Measurements from ENCODE around the gene KCNMB2.

The KCNMB2 gene

GRCh38 chr3:178586076-178586475, 49.8 kb downstream of the KCNMB2 start:
- no peak for DNase-seq (ENCODE audit: low read depth)
- TF ChIP-seq CTCF (IDR thresholded peaks at IDR 0.05; ENCODE audit: control insufficient read depth, extremely low read depth, insufficient read depth): no peak
- H3K4me3 ChIP-seq (ENCODE audit: low read depth, low read length): no peak overlapping the region

- no peak overlapping the region for H3K4me3 ChIP-seq (ENCODE audit: low read depth, low read length)
- no peak for DNase-seq (ENCODE audit: low read depth)
- no peak for TF ChIP-seq CTCF (IDR thresholded peaks at IDR 0.05; ENCODE audit: control insufficient read depth, extremely low read depth, insufficient read depth)
These were observed 52.4 kb downstream of the KCNMB2 start for GRCh38 chr3:178588628-178589027.

GRCh38 chr3:178593786-178594185, 57.5 kb downstream of the KCNMB2 start:
- no peak for TF ChIP-seq CTCF (IDR thresholded peaks at IDR 0.05; ENCODE audit: control insufficient read depth, extremely low read depth, insufficient read depth)
- DNase-seq (ENCODE audit: low read depth): no peak
- no peak overlapping the region for H3K4me3 ChIP-seq (ENCODE audit: low read depth, low read length)

GRCh38 chr3:178597371-178597770, 61.1 kb downstream of the KCNMB2 start:
- no peak for TF ChIP-seq CTCF (IDR thresholded peaks at IDR 0.05; ENCODE audit: control insufficient read depth, extremely low read depth, insufficient read depth)
- H3K4me3 ChIP-seq (ENCODE audit: low read depth, low read length): no peak overlapping the region
- no peak for DNase-seq (ENCODE audit: low read depth)

GRCh38 chr3:178602856-178603255, 66.6 kb downstream of the KCNMB2 start:
- DNase-seq (ENCODE audit: low read depth): no peak
- TF ChIP-seq CTCF (IDR thresholded peaks at IDR 0.05; ENCODE audit: control insufficient read depth, extremely low read depth, insufficient read depth): no peak
- H3K4me3 ChIP-seq (ENCODE audit: low read depth, low read length): no peak overlapping the region

- no peak for TF ChIP-seq CTCF (IDR thresholded peaks at IDR 0.05; ENCODE audit: control insufficient read depth, extremely low read depth, insufficient read depth)
- no peak for DNase-seq (ENCODE audit: low read depth)
These were observed 67.5 kb downstream of the KCNMB2 start for GRCh38 chr3:178603735-178604134.

GRCh38 chr3:178618197-178618596, 82.0 kb downstream of the KCNMB2 start:
- no peak overlapping the region for H3K4me3 ChIP-seq (ENCODE audit: low read depth, low read length)
- TF ChIP-seq CTCF (IDR thresholded peaks at IDR 0.05; ENCODE audit: control insufficient read depth, extremely low read depth, insufficient read depth): no peak
- peak; percentile 64 for DNase-seq (ENCODE audit: low read depth)

More at GRCh38 chr3:178603735-178604134, 67.5 kb downstream of the KCNMB2 start:
- H3K4me3 ChIP-seq (ENCODE audit: low read depth, low read length): no peak overlapping the region
